BJ (cell line): ENCODE results near the gene EHHADH. TPM values are rescaled to one million over a fixed set of nuclear protein-coding genes. Genes with fewer than 3 reads are reported as not detected.
"Not testable (repeated sequence)": the region's sequence is repeated elsewhere in the genome, so short reads cannot be mapped to it uniquely, and the experiment has no call there.

Source experiments
- CTCF ChIA-PET: fragments of 350-600 bp; formaldehyde crosslinking; extraction: SDS; loops from one replicate; lab custom pipeline; 2021; ENCODE audit warnings: antibody characterized with exemption, inconsistent platforms; lab: Yijun Ruan, JAX
- POLR2A ChIA-PET: fragments of 300-600 bp; sonication (Branson Sonifier 250); formaldehyde crosslinking; extraction: SDS; loops from one replicate; lab custom pipeline; 2021; ENCODE audit warnings: antibody characterized with exemption; lab: Charles Lee
- DNase-seq: peaks from one replicate; pipeline ENCODE4 v3.0.0-alpha.2; 2011; ENCODE audit warnings: low read depth
- H3K27me3 ChIP-seq: 2 replicates; pipeline ENCODE4 v1.6.0; 2011; ENCODE audit warnings: low read length; ENCODE audit not compliant: control insufficient read depth, insufficient read depth
- H3K36me3 ChIP-seq: 2 replicates; pipeline ENCODE4 v1.5.1; 2011; ENCODE audit warnings: low read length; ENCODE audit not compliant: control insufficient read depth, insufficient read depth
- H3K4me3 ChIP-seq: 2 replicates; pipeline ENCODE4 v1.5.1; 2011; ENCODE audit warnings: low read depth, mild to moderate bottlenecking, control low read depth, low read length
- CTCF ChIP-seq: IDR thresholded peaks from 2 replicates; pipeline ENCODE4 v1.5.1; 2011; ENCODE audit warnings: low read depth, mild to moderate bottlenecking, control low read depth, inconsistent platforms, low read length, moderate library complexity; ENCODE audit not compliant: insufficient read depth
- polyA minus RNA-seq: library from RNA; depleted of rRNA, polyadenylated mRNA; stranded (reverse); fragments of >200 nt; gene quantifications from 2 replicates; pipeline ENCODE4 v1.2.3, GENCODE V29; 2011; rRNA and poly(A)+ RNA removed
- polyA plus RNA-seq: library from polyadenylated mRNA; depleted of rRNA; stranded (reverse); fragments of >200 nt; gene quantifications from 2 replicates; pipeline ENCODE4 v1.2.3, GENCODE V29; 2011; rRNA removed

The EHHADH gene
- polyA plus RNA-seq = 5.2 and 6.0 TPM in 2 replicates
- 5.1 and 6.3 TPM in 2 replicates for polyA minus RNA-seq

- ChIA-PET POLR2A (interaction anchor here (0.5 to 0.7 kb wide), 5 partner anchors 44 to 1811 kb away, joined by 3 to 16 read pairs (median 8); no protein-coding TSS in a partner anchor), CTCF (interaction anchor here (0.5 kb wide), 1 partner anchor 208 kb away, joined by 3 read pairs; no protein-coding TSS in a partner anchor)
- no peaks in the 10 kb centered on the region for H3K36me3 ChIP-seq
- no peak for DNase-seq
- peak within 1 kb of the TSS; percentile 74 for H3K4me3 ChIP-seq
- no peaks in the 10 kb centered on the region for H3K27me3 ChIP-seq
- TF ChIP-seq CTCF = no peak
Observed at GRCh38 chr3:185253645-185254410, at the start of gene EHHADH. Gene EHHADH, minus strand, starts transcription at chr3:185254049. Its CDS starts 27 bp downstream, at chr3:185254022.

- POLR2A ChIA-PET, DNase-seq, H3K4me3 ChIP-seq, CTCF ChIA-PET, H3K36me3 ChIP-seq, H3K27me3 ChIP-seq: not testable (repeated sequence)
Observed at GRCh38 chr3:185299918-185300426, 46.1 kb upstream of the EHHADH start.

GRCh38 chr3:185297867-185298266 lies 44.0 kb upstream of the EHHADH start:
- H3K4me3 ChIP-seq = no peak overlapping the region
- ChIA-PET CTCF (interaction anchor here (2.6 kb wide), 1 partner anchor 10 kb away, joined by 17 read pairs; no protein-coding TSS in a partner anchor), POLR2A (interaction anchor here (0.7 kb wide), 1 partner anchor 43 kb away, joined by 3 read pairs; no protein-coding TSS in a partner anchor)
- H3K27me3 ChIP-seq = no peaks in the 10 kb centered on the region
- no peaks in the 10 kb centered on the region for H3K36me3 ChIP-seq
- no peak for TF ChIP-seq CTCF
- no peak for DNase-seq

GRCh38 chr3:185292238-185292637 lies 38.4 kb upstream of the EHHADH start:
- Histone ChIP-seq H3K27me3 (no peaks in the 10 kb centered on the region), H3K4me3 (no peak overlapping the region), H3K36me3 (no peaks in the 10 kb centered on the region)
- POLR2A ChIA-PET = no interaction called here
- CTCF ChIA-PET = interaction anchor here (0.6 kb wide), 2 partner anchors 207 to 229 kb away, joined by 3 read pairs; no protein-coding TSS in a partner anchor
- TF ChIP-seq CTCF = no peak
- DNase-seq = no peak

GRCh38 chr3:185290266-185290665 lies 36.4 kb upstream of the EHHADH start:
- TF ChIP-seq CTCF = no peak
- POLR2A ChIA-PET = no interaction called here
- CTCF ChIA-PET = interaction anchor here (1.2 kb wide), 1 partner anchor 18 kb away, joined by 5 read pairs; no protein-coding TSS in a partner anchor

More at GRCh38 chr3:185290266-185290665, 36.4 kb upstream of the EHHADH start:
- DNase-seq = no peak
- no peaks in the 10 kb centered on the region for H3K27me3 ChIP-seq
- H3K36me3 ChIP-seq = no peaks in the 10 kb centered on the region
- H3K4me3 ChIP-seq = no peak overlapping the region
